HG03139 (cell line): ENCODE data around the gene RAB8A.

Experiments used
- ATAC-seq: cut with Tn5 transposase; IDR thresholded peaks from one replicate; pipeline ENCODE4 v1.9.1; 2021; ENCODE audit not compliant: unreplicated experiment

The RAB8A gene

DNA sequence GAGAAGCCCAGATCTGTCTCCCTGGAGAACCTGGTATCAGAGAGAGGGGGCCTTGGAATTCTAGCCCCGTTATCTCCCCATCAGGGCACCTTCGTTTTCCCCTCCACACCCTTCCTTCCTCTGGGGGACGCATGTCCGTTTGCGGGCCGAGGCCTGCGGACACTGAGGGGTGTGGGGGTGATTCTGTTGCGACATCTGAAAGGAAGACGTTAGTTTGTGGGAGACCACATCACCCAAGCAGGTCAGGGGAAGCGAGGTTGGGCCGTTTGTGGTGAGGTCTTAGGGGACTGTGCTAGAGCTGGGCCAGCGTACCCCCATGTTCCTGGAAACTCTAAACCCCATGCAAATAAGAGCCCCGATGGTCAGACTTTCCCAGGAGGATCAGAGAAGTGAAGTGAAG lies 28.1 kb downstream of the RAB8A start:
- no peak for ATAC-seq

DNA sequence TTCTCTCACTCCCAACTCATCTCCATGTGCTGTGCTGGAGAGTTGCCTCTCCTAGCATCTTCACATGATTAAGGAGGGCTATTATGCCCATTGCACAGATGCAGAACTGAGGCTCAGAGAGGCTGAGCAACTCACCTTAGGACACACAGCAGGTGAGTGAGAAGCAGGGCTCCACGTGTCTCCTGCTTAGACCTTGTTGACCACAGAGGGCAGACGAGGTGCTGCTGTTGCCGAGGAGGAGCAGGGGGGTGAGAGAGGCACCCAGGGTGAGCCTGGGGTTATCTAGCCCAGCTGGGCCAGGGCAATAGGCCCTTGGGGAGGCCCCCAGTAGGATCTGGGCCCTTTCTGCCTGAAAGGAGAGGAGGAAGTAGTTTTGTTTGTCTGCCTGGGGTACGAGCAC lies 29.4 kb downstream of the RAB8A start:
- ATAC-seq = peak; percentile 44

DNA sequence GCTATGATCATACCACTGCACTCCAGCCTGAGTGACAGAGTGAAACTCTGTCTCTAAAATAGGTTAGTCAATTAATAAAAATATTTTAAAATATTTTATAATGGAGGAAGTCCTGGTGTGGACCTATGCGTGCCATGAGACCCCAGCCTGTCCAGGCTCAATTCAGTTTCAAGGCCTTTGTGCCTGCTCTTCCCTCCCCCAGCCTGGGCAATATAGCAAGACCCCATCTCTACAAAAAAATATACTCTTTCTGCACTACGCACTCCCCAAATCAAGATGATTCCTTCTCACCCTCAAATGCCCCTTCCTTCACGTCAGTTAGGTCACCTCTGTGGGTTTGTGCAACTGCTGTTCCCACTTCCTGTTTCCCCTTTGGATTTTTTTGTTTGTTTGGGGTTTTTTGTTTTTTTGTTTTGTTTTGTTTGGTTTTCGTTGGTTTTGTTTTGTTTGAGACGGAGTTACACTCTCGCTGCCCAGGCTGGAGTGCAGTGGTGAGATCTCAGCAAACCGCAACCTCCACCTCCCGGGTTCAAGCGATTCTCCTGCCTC lies 30.4 kb downstream of the RAB8A start:
- ATAC-seq = no peak

DNA sequence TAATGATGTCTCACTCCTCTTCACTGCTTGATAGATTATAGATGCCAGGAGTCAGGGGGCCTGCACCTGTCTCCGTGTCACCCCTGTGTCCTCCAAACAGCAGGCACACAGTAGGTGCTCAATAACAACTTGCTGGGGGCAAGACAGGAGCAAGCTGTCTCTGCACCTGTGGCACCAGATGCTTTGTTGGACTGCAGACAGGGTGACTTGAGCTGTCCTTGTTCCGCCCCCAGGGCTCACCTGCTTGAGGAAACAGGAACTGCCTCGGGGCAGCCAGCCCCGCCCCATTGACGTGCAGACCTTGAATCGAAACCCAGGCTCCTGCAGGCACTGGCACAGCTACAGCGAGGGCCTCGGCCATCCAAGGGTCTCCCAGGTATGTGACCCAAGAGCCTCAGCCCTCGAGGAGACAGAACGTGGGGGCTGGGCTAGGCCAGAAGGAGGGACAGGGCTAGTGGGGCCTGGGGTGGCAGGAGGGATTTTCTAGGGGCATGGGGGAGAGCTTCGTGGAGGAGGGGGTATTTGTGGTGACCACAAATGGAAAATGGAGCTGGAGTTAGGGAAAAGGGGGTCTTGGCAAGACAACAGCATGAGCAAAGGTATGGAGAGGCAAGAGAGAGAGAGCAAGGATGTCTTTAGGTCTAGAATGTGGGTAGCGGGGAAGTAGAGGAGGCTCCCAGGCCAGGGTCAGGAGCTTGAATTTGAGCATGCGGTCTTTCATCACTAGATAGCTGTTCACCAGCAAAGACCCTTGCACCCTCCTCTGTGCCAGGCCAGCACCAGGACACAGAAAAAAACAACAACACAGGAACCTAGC lies 31.9 kb downstream of the RAB8A start, which contains the start of gene HSH2D:
HSH2D (plus strand) TSS at position 287 of the 817 bp plus-strand sequence. CDS start 5,066 bp downstream, outside the sequence.
- ATAC-seq = peak; percentile 59

DNA sequence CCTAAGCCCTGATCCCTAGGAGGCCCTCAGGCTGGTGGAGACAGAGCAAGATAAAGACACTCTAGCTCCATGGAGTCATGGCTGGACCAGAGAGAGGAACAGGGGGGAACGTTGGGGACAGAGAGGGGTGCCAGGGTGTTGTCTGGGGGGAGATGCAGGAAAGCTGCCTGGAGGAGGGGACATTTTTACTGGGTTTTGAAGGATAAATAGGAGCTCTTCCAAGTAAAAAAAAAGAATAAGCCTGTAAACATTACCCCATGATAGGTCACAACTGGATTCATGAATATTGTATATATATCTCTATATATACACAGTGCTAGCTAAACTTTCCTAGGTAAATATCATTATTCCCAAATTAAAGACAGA lies 32.5 kb downstream of the RAB8A start:
- ATAC-seq = no peak

DNA sequence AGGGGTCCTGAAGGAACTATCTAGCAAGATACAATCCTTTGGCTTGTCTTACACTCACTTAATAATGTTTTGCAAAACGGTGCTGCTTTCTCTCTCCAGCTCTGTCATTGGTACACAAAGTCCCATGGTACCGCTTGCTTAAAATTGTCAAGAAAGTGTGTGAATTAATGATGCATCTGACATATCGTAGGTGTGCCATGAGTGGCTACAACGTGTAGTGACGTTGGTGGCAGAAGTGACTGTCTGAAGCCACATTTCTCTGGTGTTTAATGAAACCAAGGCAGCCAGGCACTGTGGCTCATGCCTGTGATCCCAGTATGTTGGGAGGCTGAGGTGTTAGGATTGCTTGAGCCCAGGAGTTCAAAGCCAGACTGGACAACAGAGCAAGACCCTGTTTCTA lies 34.4 kb downstream of the RAB8A start:
- no peak for ATAC-seq

DNA sequence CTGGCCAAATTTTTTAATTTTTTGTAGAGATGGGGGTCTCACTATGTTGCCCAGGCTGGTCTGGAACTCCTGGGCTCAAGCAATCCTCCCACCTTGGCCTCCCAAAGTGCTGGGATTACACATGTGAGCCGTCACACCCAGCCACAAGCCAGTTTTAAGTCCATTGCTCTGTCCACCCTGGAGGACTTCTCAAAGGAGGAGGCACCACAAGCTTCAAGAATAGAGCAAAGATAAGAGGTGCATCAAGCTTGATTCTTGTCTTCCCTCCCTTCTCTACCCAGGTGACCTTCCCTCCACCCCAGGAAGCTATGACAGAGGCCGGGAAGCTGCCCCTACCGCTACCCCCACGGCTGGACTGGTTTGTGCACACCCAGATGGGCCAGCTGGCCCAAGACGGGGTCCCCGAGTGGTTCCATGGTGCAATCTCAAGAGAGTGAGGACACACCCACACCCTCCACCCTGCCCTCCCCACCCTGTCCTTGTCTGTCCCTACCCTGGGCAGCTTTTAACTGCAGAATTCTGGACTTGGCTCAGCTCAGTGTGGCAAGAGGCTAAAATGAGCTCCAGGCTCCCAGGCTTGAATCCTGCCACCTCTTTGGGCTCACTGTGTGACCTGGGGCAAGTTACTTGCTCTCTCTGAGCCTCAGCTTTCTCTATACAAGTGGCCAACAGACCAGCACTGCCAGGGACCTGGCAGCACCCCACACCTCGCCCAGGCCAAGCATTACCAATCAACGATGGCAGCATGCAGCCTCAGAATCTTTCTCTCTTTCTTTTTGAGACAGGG lies 36.9 kb downstream of the RAB8A start:
- ATAC-seq = no peak

DNA sequence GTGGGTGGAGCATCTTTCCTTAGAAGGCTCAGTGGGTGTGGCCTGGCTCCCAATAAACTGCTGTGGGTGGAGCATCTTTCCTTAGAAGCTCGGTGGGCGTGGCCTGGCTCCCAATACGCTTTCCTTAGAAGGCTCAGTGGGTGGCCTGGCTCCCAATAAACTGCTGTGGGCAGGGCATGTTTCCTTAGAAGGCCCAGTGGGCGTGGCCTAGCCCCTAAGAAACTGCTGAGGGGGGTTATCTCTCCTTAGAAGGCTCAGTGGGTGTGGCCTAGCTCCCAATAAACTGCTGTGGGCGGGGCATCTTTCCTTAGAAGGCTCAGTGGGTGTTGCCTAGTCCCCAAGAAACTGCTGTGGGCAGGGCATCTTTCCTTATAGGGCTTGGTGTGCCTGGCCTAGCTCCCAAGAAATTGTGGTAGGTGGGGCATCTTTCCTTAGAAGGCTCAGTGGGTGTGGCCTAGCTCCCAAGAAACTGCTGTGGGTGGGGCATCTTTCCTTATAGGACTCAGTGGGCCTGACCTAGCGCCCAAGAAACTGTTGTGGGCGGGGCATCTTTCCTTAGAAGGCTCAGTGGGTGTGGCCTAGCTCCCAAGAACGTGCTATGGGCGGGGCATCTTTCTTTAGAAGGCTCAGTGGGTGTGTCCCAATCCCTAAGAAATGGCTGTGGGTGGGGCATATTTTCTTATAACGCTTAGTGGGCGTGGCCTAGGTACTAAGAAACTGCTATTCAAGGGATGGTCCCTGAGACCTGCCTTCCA lies 42.1 kb downstream of the RAB8A start:
- ATAC-seq = no peak

DNA sequence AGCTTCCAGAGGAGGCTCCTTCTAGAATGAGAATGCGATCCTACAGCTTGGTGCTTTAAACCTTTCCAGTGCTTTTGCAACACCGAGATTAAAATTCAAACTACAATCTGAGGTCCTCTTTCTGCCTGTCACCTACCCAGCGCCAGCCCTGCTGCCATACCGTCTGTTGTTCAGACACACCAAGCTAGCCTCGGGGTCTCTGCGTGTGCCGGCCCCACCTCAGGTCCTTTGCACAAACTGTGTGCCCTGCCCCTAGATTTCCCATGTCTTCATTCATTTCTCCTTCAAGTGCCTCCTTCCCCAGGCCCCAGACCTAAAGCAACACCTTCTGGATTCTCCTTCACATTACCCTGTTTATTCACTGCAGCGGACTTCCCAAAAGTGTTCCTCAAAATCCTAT lies 42.9 kb downstream of the RAB8A start:
- no peak for ATAC-seq

DNA sequence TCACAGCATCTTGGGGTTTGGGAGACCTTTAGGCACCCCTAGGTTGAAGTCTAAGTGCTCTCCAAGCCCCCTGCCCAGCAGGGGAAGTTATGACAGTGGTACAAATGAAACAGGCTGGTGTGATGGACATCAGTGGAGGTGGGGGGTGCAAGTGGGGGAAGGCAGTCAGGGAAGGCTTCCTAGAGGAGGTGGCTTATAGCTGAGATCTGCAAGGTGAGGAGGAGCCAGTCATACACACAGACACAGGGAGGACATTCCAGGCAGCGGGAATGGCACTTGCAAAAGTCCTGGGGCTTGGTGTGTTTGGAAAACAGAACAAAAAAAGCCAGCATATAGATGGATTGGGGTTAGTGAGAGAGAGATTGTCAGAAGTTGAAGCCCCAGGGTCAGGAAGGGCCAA lies 43.4 kb downstream of the RAB8A start:
- ATAC-seq = no peak

DNA sequence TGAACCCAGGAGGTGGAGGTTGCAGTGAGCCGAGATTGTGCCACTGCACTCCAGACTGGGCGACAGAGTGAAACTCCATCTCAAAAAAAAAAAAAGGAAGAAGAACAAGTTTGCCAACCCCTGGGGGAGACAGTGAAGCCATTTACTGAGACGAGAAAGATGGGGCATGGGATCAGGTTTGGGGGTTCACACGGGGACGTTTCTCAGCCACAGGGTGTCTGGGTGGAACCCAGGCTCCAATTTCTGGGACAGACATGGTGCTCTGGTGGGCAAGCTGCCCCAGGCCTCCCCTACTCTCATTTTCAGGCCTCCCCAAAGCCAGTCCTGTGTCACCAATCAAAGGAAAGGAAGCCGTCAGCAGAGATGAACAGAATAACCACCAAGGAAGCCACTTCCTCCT lies 45.2 kb downstream of the RAB8A start:
- ATAC-seq = no peak

DNA sequence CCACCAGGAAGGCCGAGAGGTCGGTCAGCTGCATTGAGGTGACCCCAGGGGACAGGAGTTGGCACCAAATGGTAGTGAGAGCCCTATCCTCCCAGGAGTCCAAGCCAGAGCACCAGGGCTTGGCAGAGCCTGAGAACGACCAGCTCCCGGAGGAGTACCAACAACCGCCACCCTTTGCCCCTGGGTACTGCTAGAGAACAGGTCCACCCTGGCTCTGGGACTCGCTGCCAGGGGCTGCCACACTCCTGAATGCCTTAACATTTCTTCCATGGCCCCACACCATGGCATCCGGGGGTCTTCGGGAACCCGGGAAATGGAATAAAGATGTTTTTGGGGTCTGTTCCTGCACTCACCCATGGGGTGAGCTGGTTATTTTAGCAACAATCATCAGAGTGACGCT lies 45.9 kb downstream of the RAB8A start:
- ATAC-seq = no peak

DNA sequence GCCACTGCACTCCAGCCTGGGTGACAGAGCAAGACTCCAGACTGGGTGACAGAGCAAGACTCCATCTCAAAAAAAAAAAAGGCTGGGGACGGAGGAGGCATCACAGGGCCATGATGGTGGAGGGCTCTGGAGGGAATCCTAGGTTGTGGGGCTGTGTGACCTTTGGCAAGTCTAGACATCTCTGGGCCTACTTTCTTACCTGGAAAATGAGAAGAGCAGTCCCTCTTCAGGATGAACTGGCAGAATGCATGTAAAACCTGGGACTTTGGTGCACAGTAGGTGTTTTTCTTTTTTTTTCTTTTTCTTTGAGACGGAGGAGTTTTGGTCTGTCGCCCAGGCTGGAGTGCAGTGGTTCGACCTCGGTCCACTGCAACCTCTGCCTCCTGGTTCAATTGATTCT lies 48.0 kb downstream of the RAB8A start:
- no peak for ATAC-seq

DNA sequence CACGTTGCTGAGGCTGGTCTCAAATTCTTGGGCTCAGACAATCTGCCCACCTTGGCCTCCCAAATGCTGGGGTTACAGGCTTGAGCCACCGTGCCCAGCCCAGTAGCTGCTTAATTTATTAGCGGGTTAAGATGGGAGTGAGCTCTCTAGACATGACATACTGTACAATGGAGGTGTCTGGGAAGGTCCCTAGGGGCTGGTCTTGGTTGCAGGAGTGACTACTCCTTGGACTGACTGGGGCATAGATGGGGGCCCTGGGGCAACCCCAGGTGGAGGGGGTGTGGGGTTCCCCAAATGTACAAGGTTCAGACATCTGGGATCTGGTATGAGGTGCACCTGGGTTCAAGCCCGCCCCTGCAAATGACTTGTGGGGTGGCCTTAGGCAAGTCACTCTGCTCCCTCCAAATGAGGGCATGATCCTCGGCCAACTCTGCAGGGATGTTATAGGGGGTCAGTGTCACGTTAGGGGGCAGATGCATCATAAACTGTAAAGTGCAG lies 48.8 kb downstream of the RAB8A start:
- no peak for ATAC-seq

DNA sequence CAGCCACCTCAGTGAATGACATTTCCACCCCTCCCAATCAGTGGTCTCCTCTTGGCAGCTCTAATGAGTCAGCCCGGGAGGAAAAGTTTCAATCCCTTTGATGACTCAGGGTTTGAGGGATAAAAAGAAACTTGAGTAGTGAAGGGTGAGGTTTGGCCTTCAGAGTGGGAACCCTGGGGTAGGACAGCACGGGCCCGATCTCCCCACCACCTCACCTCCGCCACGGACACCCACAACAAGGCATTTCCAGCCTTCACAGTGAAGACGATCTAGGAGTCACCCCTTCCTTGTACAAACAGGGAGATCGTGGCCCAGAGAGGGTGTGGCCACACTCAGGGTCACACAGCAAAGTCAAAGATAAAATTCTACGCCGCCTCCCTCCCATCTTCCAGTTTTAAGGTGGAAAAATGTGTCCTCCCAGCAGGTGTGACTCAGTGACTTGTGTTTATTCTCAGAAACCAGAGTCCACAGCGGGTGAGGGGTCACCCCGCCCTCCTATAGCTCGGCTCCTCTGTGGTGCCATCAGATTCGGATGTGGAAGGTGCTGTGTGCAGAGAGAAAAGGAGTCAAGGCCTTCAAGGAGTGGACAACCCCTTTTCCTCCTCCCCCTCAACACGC lies 49.4 kb downstream of the RAB8A start:
- no peak for ATAC-seq

DNA sequence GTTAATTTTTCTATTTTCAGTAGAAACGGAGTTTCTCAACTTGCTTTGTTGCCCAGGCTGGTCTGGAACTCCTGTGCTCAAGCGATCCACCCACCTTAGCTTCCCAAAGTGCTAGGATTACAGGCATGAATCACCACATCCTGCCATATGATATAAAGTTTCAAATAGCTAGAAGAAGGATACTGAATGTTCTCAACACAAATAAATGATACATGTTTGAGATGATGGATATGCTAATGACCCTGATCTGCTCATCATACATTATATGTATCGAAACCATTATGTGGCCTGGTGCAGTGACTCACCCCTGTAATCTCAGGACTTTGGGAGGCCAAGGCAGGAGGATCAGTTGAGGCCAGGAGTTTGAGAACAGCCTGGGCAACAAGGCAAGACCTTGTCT lies 50.2 kb downstream of the RAB8A start:
- ATAC-seq = no peak

DNA sequence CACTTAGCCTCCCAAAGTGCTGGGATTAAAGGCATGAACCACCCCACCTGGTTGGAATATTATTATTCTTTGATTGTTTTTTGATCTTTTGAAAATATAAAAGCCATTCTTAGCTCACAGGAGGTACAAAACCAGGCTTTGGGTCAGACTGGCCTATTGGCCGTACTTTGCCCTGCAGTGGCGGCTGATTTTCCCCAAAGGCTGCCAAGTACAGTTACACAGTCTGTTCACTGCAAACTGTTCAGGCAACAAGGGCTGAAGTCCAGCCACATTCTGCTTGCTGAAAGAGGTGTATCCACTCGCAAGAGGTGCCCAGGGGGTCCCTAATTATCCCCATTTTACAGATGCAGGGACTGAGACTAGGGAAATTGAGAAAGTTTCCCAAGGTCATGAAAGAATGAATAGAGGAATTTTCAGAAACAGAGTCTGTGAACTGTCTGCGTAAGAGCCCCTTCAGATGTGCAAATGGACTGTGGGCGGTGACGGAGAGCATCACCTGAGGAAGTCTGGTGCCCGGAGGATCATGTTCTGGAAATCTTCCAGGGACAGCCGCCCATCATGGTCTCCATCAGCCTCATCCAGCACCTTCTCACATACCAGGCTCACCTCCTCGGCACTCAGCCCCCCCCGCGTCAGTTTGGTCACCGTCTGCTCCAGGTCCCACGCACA lies 52.7 kb downstream of the RAB8A start:
- ATAC-seq = no peak

DNA sequence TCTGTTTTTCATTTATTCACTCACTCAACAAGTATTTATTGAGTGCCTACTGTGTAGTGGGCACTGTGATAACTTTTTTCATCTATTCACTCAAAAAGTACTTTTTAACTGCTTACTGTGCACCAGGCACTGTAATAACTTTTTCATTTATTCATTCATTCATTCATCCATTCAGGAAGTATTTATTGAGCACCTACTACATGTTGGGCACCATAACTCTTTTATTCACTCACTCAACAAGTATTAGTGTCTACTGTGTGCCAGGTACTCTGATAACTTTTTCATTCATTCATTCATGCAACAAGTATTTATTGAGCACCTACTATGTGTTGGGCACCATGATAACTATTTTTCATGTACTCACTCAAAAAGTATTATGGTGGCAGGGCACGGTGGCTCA lies 54.7 kb downstream of the RAB8A start:
- no peak for ATAC-seq

DNA sequence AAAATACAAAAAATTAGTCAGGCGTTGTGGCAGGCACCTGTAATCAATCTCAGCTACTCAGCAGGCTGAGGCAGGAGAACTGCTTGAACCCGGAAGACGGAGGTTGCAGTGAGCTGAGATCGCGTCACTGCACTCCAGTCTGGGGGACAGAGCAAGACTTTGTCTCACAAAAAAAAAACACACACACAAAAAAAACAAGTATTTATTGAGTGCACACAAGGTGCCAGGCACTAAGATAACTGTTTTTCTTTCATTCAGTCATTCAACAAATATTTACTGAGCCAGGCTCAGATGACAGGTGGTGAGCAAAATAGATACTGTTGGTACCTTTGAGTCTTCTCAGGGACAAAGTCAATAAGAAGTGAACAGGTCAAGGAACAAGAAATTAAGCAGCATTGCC lies 55.4 kb downstream of the RAB8A start:
- no peak for ATAC-seq

DNA sequence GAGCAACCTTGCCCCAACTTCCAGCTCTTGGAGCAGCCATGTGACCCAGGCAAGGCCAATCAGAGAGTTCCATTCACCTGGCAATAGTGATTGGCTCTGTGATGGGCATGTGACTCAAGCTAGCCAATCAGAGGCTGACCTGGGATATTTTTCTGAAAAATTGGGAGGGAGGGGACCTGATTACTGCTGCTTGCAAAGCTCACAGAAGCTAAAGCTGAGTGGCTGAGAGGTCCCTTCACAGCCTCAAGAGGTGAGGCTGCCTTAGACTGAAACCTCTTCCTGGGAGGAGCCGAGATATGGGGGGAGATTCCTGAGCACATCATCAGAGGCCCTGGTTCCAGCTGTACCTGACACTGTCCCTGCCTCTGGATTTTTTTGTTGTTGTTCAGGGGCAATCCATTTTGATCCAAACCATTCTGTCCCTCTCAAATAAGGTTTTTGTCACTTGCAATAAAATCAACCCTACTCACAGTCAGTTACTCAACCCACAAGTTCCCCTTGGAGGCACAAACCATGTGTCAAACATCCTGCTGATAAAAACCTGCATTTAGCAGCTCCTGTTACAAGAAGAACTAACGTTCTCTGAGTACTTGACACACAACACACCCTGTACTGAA lies 56.9 kb downstream of the RAB8A start:
- ATAC-seq = no peak
